ENCODE measurements around the gene KDELR3.

KDELR3 gene

GRCh38 chr22:38467904-38468442 lies at the start of gene KDELR3:
TSS of gene KDELR3 (plus strand) at chr22:38468096. CDS start at chr22:38468234, 138 bp downstream.
- no peak for DNase-seq

- DNase-seq: no peak
Measured at GRCh38 chr22:38418589-38418988, 49.3 kb upstream of the KDELR3 start.

GRCh38 chr22:38419121-38419857 lies 48.6 kb upstream of the KDELR3 start:
- no peak for DNase-seq

GRCh38 chr22:38419858-38420160 lies 48.1 kb upstream of the KDELR3 start:
- DNase-seq: no peak

GRCh38 chr22:38420734-38421133 lies 47.2 kb upstream of the KDELR3 start:
- no peak for DNase-seq

GRCh38 chr22:38422611-38423511 lies 45.0 kb upstream of the KDELR3 start:
- DNase-seq: no peak

GRCh38 chr22:38423512-38424503 lies 44.1 kb upstream of the KDELR3 start:
- no peak for DNase-seq

GRCh38 chr22:38424525-38425080 lies 43.3 kb upstream of the KDELR3 start:
- no peak for DNase-seq

- no peak for DNase-seq
Measured at GRCh38 chr22:38426628-38427027, 41.3 kb upstream of the KDELR3 start.

- no peak for DNase-seq
Measured at GRCh38 chr22:38427465-38427864, 40.4 kb upstream of the KDELR3 start.

GRCh38 chr22:38427940-38428339 lies 40.0 kb upstream of the KDELR3 start:
- DNase-seq: no peak

GRCh38 chr22:38428714-38429113 lies 39.2 kb upstream of the KDELR3 start:
- DNase-seq: no peak

GRCh38 chr22:38429499-38430068 lies 38.3 kb upstream of the KDELR3 start:
- DNase-seq: peak; percentile 10

- DNase-seq: no peak
Measured at GRCh38 chr22:38431266-38432010, 36.5 kb upstream of the KDELR3 start.

GRCh38 chr22:38432264-38432663 lies 35.6 kb upstream of the KDELR3 start:
- DNase-seq: no peak

- no peak for DNase-seq
Measured at GRCh38 chr22:38433871-38434270, 34.0 kb upstream of the KDELR3 start.

GRCh38 chr22:38435010-38435409 lies 32.9 kb upstream of the KDELR3 start:
- no peak for DNase-seq

- no peak for DNase-seq
Measured at GRCh38 chr22:38435965-38436364, 31.9 kb upstream of the KDELR3 start.

- no peak for DNase-seq
Measured at GRCh38 chr22:38436629-38437395, 31.1 kb upstream of the KDELR3 start.

GRCh38 chr22:38437416-38437815 lies 30.5 kb upstream of the KDELR3 start:
- DNase-seq: no peak
